ENCODE results near the gene ZNF385C.

- TF ChIP-seq CTCF (conservative IDR thresholded peaks at IDR 0.05 in 1 of 2, IDR thresholded peaks at IDR 0.05 in 1 of 2; ENCODE audit: low read depth in 1 of 2, low read length in 2 of 2) (no peak), EZH2 (IDR thresholded peaks at IDR 0.05; ENCODE audit: low read length, missing control alignments) (no peak)
Observed at GRCh38 chr17:42135151-42135550, 36.9 kb upstream of the ZNF385C start.
